Endodermal cell (in vitro differentiated cells): ENCODE measurements around the gene HELZ2. TPM values are rescaled to one million over a fixed set of nuclear protein-coding genes. Genes with fewer than 3 reads are reported as not detected.

Source experiments
- DNase-seq: peaks from one replicate; pipeline ENCODE4 v3.0.0-alpha.2; 2017
- H3K27ac ChIP-seq: 2 replicates; pipeline ENCODE4 v1.5.1; 2013; ENCODE audit warnings: mild to moderate bottlenecking, low read depth, low read length, moderate library complexity
- H3K27me3 ChIP-seq: 2 replicates; pipeline ENCODE4 v1.6.1; 2013; ENCODE audit warnings: mild to moderate bottlenecking, low read length, moderate library complexity; ENCODE audit not compliant: insufficient read depth, control insufficient read depth, poor library complexity, severe bottlenecking
- H3K36me3 ChIP-seq: 2 replicates; pipeline ENCODE4 v1.7.0; 2013; ENCODE audit warnings: mild to moderate bottlenecking, low read length, moderate library complexity; ENCODE audit not compliant: control insufficient read depth, insufficient read depth
- H3K4me1 ChIP-seq: one replicate; pipeline ENCODE4 v1.7.0; 2013; ENCODE audit warnings: low read length; ENCODE audit not compliant: control insufficient read depth, insufficient read depth
- H3K4me3 ChIP-seq: 2 replicates; pipeline ENCODE4 v1.5.1; 2013; ENCODE audit warnings: mild to moderate bottlenecking, low read length, moderate library complexity
- H3K9ac ChIP-seq: 2 replicates; pipeline ENCODE4 v1.6.1; 2013; ENCODE audit warnings: mild to moderate bottlenecking, low read length, moderate library complexity; ENCODE audit not compliant: poor library complexity, severe bottlenecking; ENCODE audit errors: extremely low read depth
- H3K9me3 ChIP-seq: 2 replicates; pipeline ENCODE4 v1.6.1; 2013; ENCODE audit warnings: mild to moderate bottlenecking, low read length, moderate library complexity; ENCODE audit not compliant: control insufficient read depth
- H3K27ac Mint-ChIP-seq: 2 replicates; pipeline ENCODE4 v1.8.0; 2020; ENCODE audit warnings: mixed read lengths
- H3K27me3 Mint-ChIP-seq: 2 replicates; pipeline ENCODE4 v1.8.0; 2021; ENCODE audit warnings: mild to moderate bottlenecking, mixed read lengths; ENCODE audit not compliant: insufficient read depth
- H3K36me3 Mint-ChIP-seq: 2 replicates; pipeline ENCODE4 v1.8.0; 2020; ENCODE audit warnings: low read depth, mixed read lengths
- H3K4me1 Mint-ChIP-seq: 2 replicates; pipeline ENCODE4 v1.8.0; 2020; ENCODE audit warnings: mixed read lengths
- H3K4me3 Mint-ChIP-seq: 2 replicates; pipeline ENCODE4 v1.8.0; 2020; ENCODE audit warnings: mild to moderate bottlenecking, moderate library complexity, mixed read lengths
- H3K9me3 Mint-ChIP-seq: 2 replicates; pipeline ENCODE4 v1.8.0; 2020; ENCODE audit warnings: mild to moderate bottlenecking, mixed read lengths
- WGBS, 2 experiments: methylation state at CpG; one replicate each; pipeline versions ENCODE4 v1.1.5 to v1.1.7; 2013; ENCODE audit warnings: missing lambda C conversion rate in 2 of 2, mixed read lengths in 1 of 2; ENCODE audit not compliant: insufficient coverage in 1 of 2, insufficient read length in 1 of 2; 5-methylcytosine and 5-hydroxymethylcytosine counted together
- total RNA-seq, 2 donors: library from RNA; stranded (reverse); fragmentation: NEBNext Ultra II Directional in 1 of 2; extraction: Animal tissue kit (Norgen Biotek cat#: 25700) in 1 of 2; gene quantifications; 2 replicates in 1 of 2; 3 replicates in 1 of 2; pipeline ENCODE4 v1.2.1, GENCODE V29; 2021
- TF ChIP-seq, protein P1 (sequence below): fragments of 200-600 bp; sonication (generic); conservative IDR thresholded peaks from 2 replicates; pipeline ENCODE4 v1.5.0; 2021; ENCODE audit warnings: antibody characterized with exemption, mild to moderate bottlenecking

The HELZ2 gene
- total RNA-seq, 2 donors from 2014 or later = 34.5 to 37.0 TPM

DNA sequence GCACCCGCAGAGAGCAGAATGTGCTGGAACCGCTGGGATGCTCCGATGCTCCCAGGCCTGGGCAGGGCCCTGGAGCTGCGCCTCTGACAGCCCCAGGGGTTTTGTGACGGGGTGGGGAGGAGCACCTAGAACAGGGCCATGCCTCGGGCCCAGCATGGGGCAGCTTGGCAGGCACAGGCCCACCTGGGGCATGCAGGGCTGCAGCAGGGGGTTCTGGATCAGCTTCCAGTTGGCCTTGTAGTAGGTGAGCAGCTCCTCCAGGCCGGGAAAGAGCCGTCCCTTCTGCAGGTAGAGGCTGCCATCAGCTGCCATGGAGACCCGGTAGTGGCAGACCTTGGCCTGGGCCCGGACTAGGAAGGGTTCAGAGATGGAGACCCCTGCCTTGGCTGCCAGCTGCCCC is 30.9 kb downstream of the HELZ2 start:
- Histone ChIP-seq H3K9me3 (no peaks in the 10 kb centered on the region), H3K4me1 (no peaks in the 10 kb centered on the region), H3K27ac (no peak overlapping the region), H3K27me3 (no peaks in the 10 kb centered on the region), H3K36me3 (no peaks in the 10 kb centered on the region), H3K4me3 (no peak overlapping the region), H3K9ac (no peak overlapping the region)
- Mint-ChIP-seq H3K9me3 (no peaks in the 10 kb centered on the region), H3K27me3 (no peaks in the 10 kb centered on the region), H3K27ac (no peak overlapping the region), H3K36me3 (no peaks in the 10 kb centered on the region), H3K4me3 (no peak overlapping the region), H3K4me1 (peaks cover 7% of the 10 kb centered on the region)
- TF ChIP-seq, protein P1, sequence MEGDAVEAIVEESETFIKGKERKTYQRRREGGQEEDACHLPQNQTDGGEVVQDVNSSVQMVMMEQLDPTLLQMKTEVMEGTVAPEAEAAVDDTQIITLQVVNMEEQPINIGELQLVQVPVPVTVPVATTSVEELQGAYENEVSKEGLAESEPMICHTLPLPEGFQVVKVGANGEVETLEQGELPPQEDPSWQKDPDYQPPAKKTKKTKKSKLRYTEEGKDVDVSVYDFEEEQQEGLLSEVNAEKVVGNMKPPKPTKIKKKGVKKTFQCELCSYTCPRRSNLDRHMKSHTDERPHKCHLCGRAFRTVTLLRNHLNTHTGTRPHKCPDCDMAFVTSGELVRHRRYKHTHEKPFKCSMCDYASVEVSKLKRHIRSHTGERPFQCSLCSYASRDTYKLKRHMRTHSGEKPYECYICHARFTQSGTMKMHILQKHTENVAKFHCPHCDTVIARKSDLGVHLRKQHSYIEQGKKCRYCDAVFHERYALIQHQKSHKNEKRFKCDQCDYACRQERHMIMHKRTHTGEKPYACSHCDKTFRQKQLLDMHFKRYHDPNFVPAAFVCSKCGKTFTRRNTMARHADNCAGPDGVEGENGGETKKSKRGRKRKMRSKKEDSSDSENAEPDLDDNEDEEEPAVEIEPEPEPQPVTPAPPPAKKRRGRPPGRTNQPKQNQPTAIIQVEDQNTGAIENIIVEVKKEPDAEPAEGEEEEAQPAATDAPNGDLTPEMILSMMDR = no peak
- DNase-seq = no peak
- WGBS, 2 experiments = 90 to 92% methylated on average over 4 to 10 of the region's 10 CpGs

DNA sequence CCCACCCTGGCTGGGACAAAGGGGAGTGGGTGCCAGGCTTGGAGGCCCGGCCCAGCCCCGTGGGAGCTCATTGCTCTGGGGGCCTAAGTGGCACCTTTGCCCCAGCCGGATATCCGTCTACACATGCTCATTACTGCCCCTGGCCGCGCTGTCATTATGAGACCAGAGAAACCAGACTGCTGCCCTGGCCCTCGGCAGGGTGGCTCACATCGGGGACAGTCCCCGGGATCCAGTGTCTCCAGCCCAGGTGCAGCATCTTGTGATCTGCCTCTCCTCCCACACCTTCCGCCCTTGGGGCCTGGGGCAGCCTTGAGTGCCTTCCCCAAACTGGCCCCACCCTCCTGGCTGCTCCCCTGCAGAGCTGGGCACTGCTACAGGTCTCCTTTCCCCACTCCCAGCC is 31.3 kb downstream of the HELZ2 start:
- no peak overlapping the region for H3K4me3 Mint-ChIP-seq
- Histone ChIP-seq H3K4me3 (no peak overlapping the region), H3K9ac (no peak overlapping the region), H3K36me3 (no peaks in the 10 kb centered on the region), H3K9me3 (no peaks in the 10 kb centered on the region), H3K4me1 (no peaks in the 10 kb centered on the region), H3K27me3 (no peaks in the 10 kb centered on the region), H3K27ac (no peak overlapping the region)
- TF ChIP-seq, protein P1 = no peak
- no peak overlapping the region for H3K27ac Mint-ChIP-seq
- H3K36me3 Mint-ChIP-seq = no peaks in the 10 kb centered on the region
- no peak for DNase-seq
- H3K4me1 Mint-ChIP-seq = peaks cover 7% of the 10 kb centered on the region
- no peaks in the 10 kb centered on the region for H3K9me3 Mint-ChIP-seq
- WGBS, 2 experiments = 91 to 92% methylated on average over 8 to 10 of the region's 10 CpGs
- no peaks in the 10 kb centered on the region for H3K27me3 Mint-ChIP-seq

DNA sequence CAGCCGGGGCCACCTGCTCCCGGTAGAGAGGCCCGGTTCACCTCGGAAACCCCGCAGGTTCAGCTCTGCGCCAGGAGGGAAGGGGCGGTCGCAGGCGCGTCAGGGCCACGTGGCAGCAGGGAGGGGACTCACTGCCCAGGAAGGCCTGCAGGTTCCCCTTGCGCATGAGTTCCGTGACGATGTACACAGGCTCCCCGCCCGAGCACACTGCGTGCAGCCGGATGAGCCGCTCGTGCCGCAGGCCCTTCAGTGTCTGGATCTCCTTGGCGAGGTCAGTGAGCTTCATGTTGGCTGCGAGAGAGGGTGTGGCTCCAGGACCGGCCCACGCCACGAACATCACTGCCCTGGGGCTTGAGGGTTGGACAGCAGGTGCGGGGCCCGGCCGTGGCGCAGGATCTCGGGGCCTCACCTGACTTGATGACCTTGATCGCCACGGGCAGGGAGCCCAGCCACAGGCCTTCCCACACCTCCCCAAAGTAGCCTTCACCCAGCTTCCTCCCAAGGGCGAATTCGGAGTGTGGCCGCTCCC is 31.9 kb downstream of the HELZ2 start:
- H3K4me3 ChIP-seq = no peak overlapping the region
- no peaks in the 10 kb centered on the region for H3K36me3 Mint-ChIP-seq

More for the DNA sequence above, 31.9 kb downstream of the HELZ2 start:
- Histone ChIP-seq H3K27me3 (no peaks in the 10 kb centered on the region), H3K9ac (no peak overlapping the region), H3K27ac (no peak overlapping the region), H3K4me1 (no peaks in the 10 kb centered on the region), H3K36me3 (no peaks in the 10 kb centered on the region), H3K9me3 (no peaks in the 10 kb centered on the region)
- TF ChIP-seq, protein P1 = no peak
- H3K4me1 Mint-ChIP-seq = peaks cover 7% of the 10 kb centered on the region
- H3K9me3 Mint-ChIP-seq = no peaks in the 10 kb centered on the region
- no peak for DNase-seq
- H3K4me3 Mint-ChIP-seq = no peak overlapping the region
- WGBS, 2 experiments = 88 to 93% methylated on average over 31 to 36 of the region's 36 CpGs
- no peak overlapping the region for H3K27ac Mint-ChIP-seq
- H3K27me3 Mint-ChIP-seq = no peaks in the 10 kb centered on the region
